Measurements from ENCODE around the gene NYAP1.

Gene NYAP1

GRCh38 chr7:100506356-100506923, 22.7 kb downstream of the NYAP1 start:
- TF ChIP-seq CTCF (IDR thresholded peaks at IDR 0.05; ENCODE audit: control insufficient read depth, insufficient read depth, low read depth, low read length, missing control alignments): no peak
- DNase-seq (ENCODE audit: low read depth): no peak
- H3K4me3 ChIP-seq (ENCODE audit: control insufficient read depth, low read depth, low read length): no peak overlapping the region

- no peak overlapping the region for H3K4me3 ChIP-seq (ENCODE audit: control insufficient read depth, low read depth, low read length)
- no peak for TF ChIP-seq CTCF (IDR thresholded peaks at IDR 0.05; ENCODE audit: control insufficient read depth, insufficient read depth, low read depth, low read length, missing control alignments)
- peak; percentile 42 for DNase-seq (ENCODE audit: low read depth)
Measured at GRCh38 chr7:100509231-100509630, 25.5 kb downstream of the NYAP1 start.

DNA sequence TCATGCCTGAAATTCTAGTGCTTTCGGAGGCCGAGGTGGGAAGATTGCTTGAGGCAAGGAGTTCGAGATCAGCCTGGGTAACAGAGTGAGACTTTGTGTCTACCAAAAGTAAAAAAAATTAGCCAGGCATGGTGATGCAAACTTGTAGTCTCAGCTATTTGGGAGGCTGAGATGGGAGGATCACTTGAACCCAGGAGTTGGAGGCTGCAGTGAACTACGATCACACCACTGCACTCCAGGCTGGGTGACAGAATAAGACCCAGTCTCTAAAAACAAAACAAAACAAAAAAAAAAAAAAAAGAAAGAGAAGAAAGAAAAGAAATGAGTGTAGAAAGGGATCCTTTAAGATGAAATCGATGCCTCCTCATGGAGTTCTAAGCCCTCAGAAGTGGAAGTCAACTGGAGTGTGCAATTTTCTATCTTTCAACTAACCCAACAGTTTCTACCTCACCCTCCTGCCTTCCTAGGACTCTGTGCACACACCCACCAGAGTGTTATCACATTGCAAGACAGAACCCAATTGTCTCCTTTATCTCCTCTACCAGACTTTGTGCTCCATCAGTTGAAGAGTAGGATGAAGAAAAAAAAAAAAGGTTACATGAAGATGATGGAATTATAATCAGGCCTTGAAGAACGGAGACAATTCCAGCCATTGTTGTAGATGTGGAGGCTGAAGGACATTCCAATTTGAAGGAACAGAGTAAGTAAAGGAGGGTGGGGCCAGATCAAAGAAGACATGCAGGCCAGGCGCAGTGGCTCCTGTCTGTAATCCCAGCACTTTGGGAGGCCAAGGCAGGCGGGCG, 26.9 kb downstream of the NYAP1 start:
- H3K4me3 ChIP-seq (ENCODE audit: control insufficient read depth, low read depth, low read length): no peak overlapping the region
- TF ChIP-seq CTCF (IDR thresholded peaks at IDR 0.05; ENCODE audit: control insufficient read depth, insufficient read depth, low read depth, low read length, missing control alignments): no peak
- no peak for DNase-seq (ENCODE audit: low read depth)

DNA sequence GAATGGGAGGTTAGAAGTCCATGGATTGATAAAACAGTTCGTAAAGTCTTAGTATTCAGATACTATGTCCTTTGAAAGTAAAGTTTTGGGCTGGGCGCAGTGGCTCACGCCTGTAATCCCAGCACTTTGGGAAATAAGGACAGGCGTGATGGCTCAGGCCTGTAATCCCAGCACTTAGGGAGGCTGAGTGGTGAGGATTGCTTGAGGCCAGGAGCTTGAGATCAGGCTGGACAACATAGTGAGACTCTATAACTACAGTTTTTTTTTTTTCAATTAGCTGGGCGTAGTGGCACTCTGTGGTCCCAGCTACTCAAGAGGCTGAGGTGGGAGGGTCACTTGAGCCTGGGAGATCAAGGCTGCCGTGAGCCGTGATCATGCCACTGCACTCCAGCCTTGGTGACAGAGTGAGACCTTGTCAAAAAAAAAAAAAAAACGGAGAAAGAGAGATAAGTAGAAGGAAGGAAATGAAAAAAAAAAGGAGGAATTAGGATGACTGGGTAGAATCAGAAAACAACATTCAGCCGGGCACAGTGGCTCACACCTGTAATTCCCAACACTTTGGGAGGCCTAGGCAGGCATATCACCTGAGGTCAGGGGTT, 29.6 kb downstream of the NYAP1 start:
- DNase-seq (ENCODE audit: low read depth): no peak
- H3K4me3 ChIP-seq (ENCODE audit: control insufficient read depth, low read depth, low read length): no peak overlapping the region
- TF ChIP-seq CTCF (IDR thresholded peaks at IDR 0.05; ENCODE audit: control insufficient read depth, insufficient read depth, low read depth, low read length, missing control alignments): no peak

GRCh38 chr7:100515072-100515532, 31.4 kb downstream of the NYAP1 start:
- H3K4me3 ChIP-seq (ENCODE audit: control insufficient read depth, low read depth, low read length): no peak overlapping the region
- DNase-seq (ENCODE audit: low read depth): peak; percentile 38
- TF ChIP-seq CTCF (IDR thresholded peaks at IDR 0.05; ENCODE audit: control insufficient read depth, insufficient read depth, low read depth, low read length, missing control alignments): no peak

GRCh38 chr7:100516135-100516812, 32.5 kb downstream of the NYAP1 start:
- DNase-seq (ENCODE audit: low read depth): peak; percentile 84
- no peak for TF ChIP-seq CTCF (IDR thresholded peaks at IDR 0.05; ENCODE audit: control insufficient read depth, insufficient read depth, low read depth, low read length, missing control alignments)
- H3K4me3 ChIP-seq (ENCODE audit: control insufficient read depth, low read depth, low read length): no peak overlapping the region

Data from AG09309 (cell line).